Adrenal gland (tissue), 5 donors: Measurements from ENCODE around the gene CCDC120.

Experiments
- POLR2A ChIP-seq, 2 donors: fragments of 450-650 bp; IDR thresholded peaks; one replicate each; pipeline ENCODE4 v1.6.1; 2017; ENCODE audit warnings: antibody characterized with exemption in 2 of 2, mild to moderate bottlenecking in 2 of 2, moderate library complexity in 1 of 2
- TF ChIP-seq, protein P1 (sequence below), 6 experiments: fragments of 450-650 bp in 4 of 6; fragments of 200-600 bp in 2 of 6; sonication (generic) in 1 of 6; IDR thresholded peaks; 1 replicate in 5 of 6; 2 replicates in 1 of 6; pipeline versions ENCODE4 v1.5.1 to v1.8.0; 2016 to 2021; ENCODE audit warnings: antibody characterized with exemption in 6 of 6, mild to moderate bottlenecking in 2 of 6, moderate library complexity in 1 of 6
- donor health status: DM: no; HTN: no; CAD: no.

- TF ChIP-seq, protein P1, sequence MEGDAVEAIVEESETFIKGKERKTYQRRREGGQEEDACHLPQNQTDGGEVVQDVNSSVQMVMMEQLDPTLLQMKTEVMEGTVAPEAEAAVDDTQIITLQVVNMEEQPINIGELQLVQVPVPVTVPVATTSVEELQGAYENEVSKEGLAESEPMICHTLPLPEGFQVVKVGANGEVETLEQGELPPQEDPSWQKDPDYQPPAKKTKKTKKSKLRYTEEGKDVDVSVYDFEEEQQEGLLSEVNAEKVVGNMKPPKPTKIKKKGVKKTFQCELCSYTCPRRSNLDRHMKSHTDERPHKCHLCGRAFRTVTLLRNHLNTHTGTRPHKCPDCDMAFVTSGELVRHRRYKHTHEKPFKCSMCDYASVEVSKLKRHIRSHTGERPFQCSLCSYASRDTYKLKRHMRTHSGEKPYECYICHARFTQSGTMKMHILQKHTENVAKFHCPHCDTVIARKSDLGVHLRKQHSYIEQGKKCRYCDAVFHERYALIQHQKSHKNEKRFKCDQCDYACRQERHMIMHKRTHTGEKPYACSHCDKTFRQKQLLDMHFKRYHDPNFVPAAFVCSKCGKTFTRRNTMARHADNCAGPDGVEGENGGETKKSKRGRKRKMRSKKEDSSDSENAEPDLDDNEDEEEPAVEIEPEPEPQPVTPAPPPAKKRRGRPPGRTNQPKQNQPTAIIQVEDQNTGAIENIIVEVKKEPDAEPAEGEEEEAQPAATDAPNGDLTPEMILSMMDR (IDR thresholded peaks at IDR 0.05) = no peak
- TF ChIP-seq POLR2A (IDR thresholded peaks at IDR 0.05) = no peak
Observed at GRCh38 chrX:49066278-49066677, 7.5 kb downstream of the CCDC120 start.
